ENCODE measurements around the gene LMOD1. TPM values are rescaled to one million over a fixed set of nuclear protein-coding genes. Genes with fewer than 3 reads are reported as not detected.
A peak's percentile ranks its signal among the peaks of the same experiment; 100 is the strongest.

LMOD1 gene
- polyA plus RNA-seq, 3 donors = not detected

- no peaks in the 10 kb centered on the region for H3K9me3 ChIP-seq (replicated peaks in 1 of 2; ENCODE audit: control insufficient read depth in 1 of 2, insufficient read depth in 1 of 2, low read length in 2 of 2)
- H3K27me3 Mint-ChIP-seq (ENCODE audit: low read depth in 3 of 3) = peaks cover 5 to 11% (median 9%) of the 10 kb centered on the region in 3 donors
- no peaks in the 10 kb centered on the region for H3K79me2 ChIP-seq (ENCODE audit: insufficient read depth, low read length)
- intact Hi-C loops (cut with micrococcal nuclease) = no loop called here
- no peaks in the 10 kb centered on the region for H3K36me3 ChIP-seq (replicated peaks in 1 of 2; ENCODE audit: control insufficient read depth in 1 of 2, insufficient read depth in 2 of 2, low read length in 2 of 2)
- H4K20me1 ChIP-seq (ENCODE audit: insufficient read depth, low read length) = no peaks in the 10 kb centered on the region
- no peak overlapping the region for H2AFZ ChIP-seq (ENCODE audit: insufficient read depth, low read depth, low read length, poor library complexity, severe bottlenecking)
- no peak overlapping the region for H3K9ac ChIP-seq (ENCODE audit: insufficient read depth, low read length, poor library complexity, severe bottlenecking)
- H3K27ac Mint-ChIP-seq = peak overlapping the region in 2 of 7 donors; percentile 4 to 5
- no peak overlapping the region for H3K4me2 ChIP-seq (replicated peaks; ENCODE audit: extremely low read depth, low read length, poor library complexity, severe bottlenecking)
- H3K27ac ChIP-seq (ENCODE audit: low read depth in 1 of 2, low read length in 2 of 2) = no peak overlapping the region
- no peaks in the 10 kb centered on the region for H3K36me3 Mint-ChIP-seq
- H3K4me1 ChIP-seq (ENCODE audit: control insufficient read depth in 1 of 2, insufficient read depth in 2 of 2, low read length in 2 of 2) = no peaks in the 10 kb centered on the region
- no peak for TF ChIP-seq CTCF (IDR thresholded peaks at IDR 0.05)
- WGBS (ENCODE audit: insufficient coverage) = no CpG with 5 or more reads among the region's 5 CpGs
- H3K4me1 Mint-ChIP-seq = no peaks in the 10 kb centered on the region
- no peak overlapping the region for H3K4me3 Mint-ChIP-seq
- DNase-seq = no peak
- H3K9me3 Mint-ChIP-seq = peaks cover 3 to 26% (median 12%) of the 10 kb centered on the region in 7 donors
- peaks cover 0 to 4% of the 10 kb centered on the region in 2 donors for H3K27me3 ChIP-seq (ENCODE audit: control insufficient read depth in 2 of 2, insufficient read depth in 2 of 2, low read length in 2 of 2)
- H3K4me3 ChIP-seq (replicated peaks in 1 of 3; ENCODE audit: low read depth in 2 of 3, low read length in 3 of 3) = no peak overlapping the region
These were observed 20.2 kb downstream of the LMOD1 start for GRCh38 chr1:201925981-201926645.

GRCh38 chr1:201925301-201925567, 21.1 kb downstream of the LMOD1 start:
- no peaks in the 10 kb centered on the region for H3K4me1 ChIP-seq (ENCODE audit: control insufficient read depth in 1 of 2, insufficient read depth in 2 of 2, low read length in 2 of 2)
- H3K27me3 Mint-ChIP-seq (ENCODE audit: low read depth in 3 of 3) = peaks cover 5 to 11% (median 9%) of the 10 kb centered on the region in 3 donors
- no peaks in the 10 kb centered on the region for H3K4me1 Mint-ChIP-seq
- intact Hi-C loops (cut with micrococcal nuclease) = no loop called here
- no peak overlapping the region for H3K27ac Mint-ChIP-seq
- no peak overlapping the region for H3K9ac ChIP-seq (ENCODE audit: insufficient read depth, low read length, poor library complexity, severe bottlenecking)
- no peaks in the 10 kb centered on the region for H4K20me1 ChIP-seq (ENCODE audit: insufficient read depth, low read length)
- no peaks in the 10 kb centered on the region for H3K36me3 Mint-ChIP-seq
- H3K27me3 ChIP-seq (ENCODE audit: control insufficient read depth in 2 of 2, insufficient read depth in 2 of 2, low read length in 2 of 2) = no peaks in the 10 kb centered on the region
- no peaks in the 10 kb centered on the region for H3K36me3 ChIP-seq (replicated peaks in 1 of 2; ENCODE audit: control insufficient read depth in 1 of 2, insufficient read depth in 2 of 2, low read length in 2 of 2)
- no peak for TF ChIP-seq CTCF (IDR thresholded peaks at IDR 0.05)
- H3K9me3 ChIP-seq (replicated peaks in 1 of 2; ENCODE audit: control insufficient read depth in 1 of 2, insufficient read depth in 1 of 2, low read length in 2 of 2) = no peaks in the 10 kb centered on the region
- no peak for DNase-seq
- no peaks in the 10 kb centered on the region for H3K79me2 ChIP-seq (ENCODE audit: insufficient read depth, low read length)
- peaks cover 3 to 30% (median 15%) of the 10 kb centered on the region in 7 donors for H3K9me3 Mint-ChIP-seq
- no peak overlapping the region for H3K4me3 Mint-ChIP-seq
- H3K4me2 ChIP-seq (replicated peaks; ENCODE audit: extremely low read depth, low read length, poor library complexity, severe bottlenecking) = no peak overlapping the region
- H3K4me3 ChIP-seq (replicated peaks in 1 of 3; ENCODE audit: low read depth in 2 of 3, low read length in 3 of 3) = no peak overlapping the region
- no CpG with 5 or more reads among the region's 2 CpGs for WGBS (ENCODE audit: insufficient coverage)
- no peak overlapping the region for H3K27ac ChIP-seq (ENCODE audit: low read depth in 1 of 2, low read length in 2 of 2)
- H2AFZ ChIP-seq (ENCODE audit: insufficient read depth, low read depth, low read length, poor library complexity, severe bottlenecking) = no peak overlapping the region

Measured in CD14-positive monocyte (primary cell).